Activated effector memory CD4-positive, alpha-beta T cell treated with anti-CD3 and anti-CD28 coated beads, Interleukin-2, amount 50 U/mL, for 16 hours (primary cell): Measurements from ENCODE around the gene FAM107B.

ENCODE experiments used
- DNase-seq: peaks from one replicate; pipeline ENCODE4 v3.0.0-alpha.2; 2020

FAM107B gene

DNA sequence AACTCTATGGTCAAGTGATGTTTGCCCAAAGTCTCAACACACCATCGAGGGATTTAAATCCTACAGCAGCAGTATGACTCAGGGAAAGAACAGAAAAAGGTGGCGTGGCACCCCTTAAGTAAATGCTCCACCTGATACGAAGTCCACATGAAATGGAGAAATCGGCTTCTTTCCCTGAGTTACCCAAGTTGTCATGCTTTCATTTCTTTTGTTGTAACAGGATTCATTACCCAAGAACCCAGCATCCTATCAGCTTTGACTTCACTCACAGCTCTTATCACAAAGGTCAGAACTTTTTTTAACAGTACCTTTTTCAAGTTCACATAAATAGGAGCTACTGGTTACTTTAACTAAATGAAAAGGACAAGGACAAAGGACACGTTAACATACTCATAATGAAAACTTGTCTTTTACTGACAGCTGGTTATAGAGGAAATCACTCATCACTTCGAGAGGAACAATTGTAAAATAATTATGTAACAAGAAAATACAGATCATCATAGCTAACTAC, 224.2 kb downstream of the FAM107B start:
- no peak for DNase-seq

GRCh38 chr10:14549496-14549895, 225.2 kb downstream of the FAM107B start:
- DNase-seq: no peak

DNA sequence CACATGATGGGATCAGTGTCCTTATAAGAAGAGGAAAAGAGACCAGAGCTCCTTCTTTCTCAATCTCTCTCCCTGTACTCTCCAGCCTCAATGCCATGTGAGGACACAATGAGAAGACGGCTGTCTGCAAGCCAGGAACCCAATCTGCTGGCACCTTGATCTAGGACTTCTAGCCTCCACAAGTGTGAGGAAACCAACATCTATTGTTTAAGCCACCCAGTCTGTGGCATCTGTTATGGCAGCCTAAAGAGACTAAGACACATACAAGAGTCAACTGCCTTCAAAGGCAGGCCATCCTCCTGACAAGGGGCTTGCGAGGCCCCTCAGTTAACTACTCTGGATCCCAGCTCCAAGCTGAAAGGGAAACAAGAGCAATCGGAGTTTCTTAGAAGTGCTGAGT, 225.7 kb downstream of the FAM107B start:
- no peak for DNase-seq

GRCh38 chr10:14548474-14548873, 226.2 kb downstream of the FAM107B start:
- DNase-seq: no peak

GRCh38 chr10:14547816-14548215, 226.9 kb downstream of the FAM107B start:
- DNase-seq: no peak

DNA sequence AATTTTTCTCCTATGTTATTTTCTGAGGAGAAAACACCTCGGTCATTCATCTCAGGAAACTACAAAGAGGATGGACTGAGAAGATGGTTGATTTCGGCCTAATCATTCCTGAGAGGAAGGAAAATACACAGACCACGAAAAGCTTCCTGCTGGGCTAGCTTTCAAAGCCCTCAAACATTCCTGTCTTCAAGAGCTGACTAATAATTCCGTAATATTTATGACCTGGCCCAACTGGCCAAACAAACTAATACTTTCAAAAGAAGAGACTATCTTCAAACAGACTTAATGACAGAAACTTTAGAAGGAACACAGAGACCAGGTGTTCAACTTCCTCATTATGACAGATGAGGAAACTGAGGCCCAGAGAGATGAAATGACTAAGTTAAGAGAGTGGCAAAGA, 228.9 kb downstream of the FAM107B start:
- DNase-seq: no peak

DNA sequence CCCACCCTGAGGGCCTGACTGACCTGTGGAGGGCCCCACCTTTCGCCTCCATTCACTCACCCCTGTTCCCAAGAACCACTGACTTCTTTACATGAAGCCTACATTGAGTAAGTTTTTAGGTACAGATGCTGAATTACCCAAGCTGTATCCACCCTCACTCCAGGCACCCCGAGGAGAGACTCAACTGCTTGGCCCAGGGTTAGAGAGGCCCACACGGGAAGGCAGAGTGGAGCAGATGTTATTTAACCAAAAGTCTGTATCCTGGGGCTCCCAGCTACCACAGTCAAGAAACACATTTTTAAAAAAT, 230.8 kb downstream of the FAM107B start:
- no peak for DNase-seq

DNA sequence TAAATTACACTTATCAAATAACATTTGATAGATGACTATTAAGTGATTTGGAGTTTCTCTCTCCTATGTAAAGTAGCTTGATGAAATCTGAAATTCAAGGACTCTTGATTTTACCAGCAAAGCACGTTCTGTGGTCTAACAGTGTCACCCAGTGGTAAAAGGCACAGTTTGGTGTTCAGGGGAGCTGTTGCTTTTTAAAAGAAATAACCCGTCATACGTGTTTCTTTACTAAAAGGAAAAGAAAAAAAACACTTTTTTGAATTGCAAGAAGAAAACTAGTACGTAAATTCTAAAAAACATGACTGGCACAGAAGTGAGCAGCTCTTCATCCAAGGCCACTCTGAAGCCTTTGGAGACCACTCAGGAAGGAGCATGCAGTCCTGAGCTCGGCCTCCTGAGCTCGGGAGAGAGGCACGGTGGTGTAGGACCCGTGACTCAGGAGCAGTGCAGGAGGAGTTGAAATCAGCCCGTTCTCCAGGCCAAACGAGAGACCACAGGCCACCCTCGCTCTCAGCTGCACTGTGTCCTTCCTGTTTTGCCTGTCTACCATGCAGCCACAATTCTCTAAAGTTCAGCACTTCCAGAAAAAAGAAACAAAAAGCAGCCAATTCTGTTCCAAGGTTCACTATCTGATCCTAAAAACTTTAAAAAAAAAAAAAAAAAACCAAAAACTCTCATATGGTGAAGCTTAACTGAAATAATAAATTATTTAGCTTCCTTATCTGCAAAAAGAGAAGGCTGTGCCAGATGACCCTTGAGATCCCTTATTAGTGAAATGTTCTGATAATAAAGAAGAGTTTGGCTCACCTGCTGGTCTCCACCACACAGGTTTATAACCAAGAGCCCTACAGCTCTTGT, 231.4 kb downstream of the FAM107B start:
- DNase-seq: no peak

GRCh38 chr10:14541379-14541778, 233.3 kb downstream of the FAM107B start:
- no peak for DNase-seq

DNA sequence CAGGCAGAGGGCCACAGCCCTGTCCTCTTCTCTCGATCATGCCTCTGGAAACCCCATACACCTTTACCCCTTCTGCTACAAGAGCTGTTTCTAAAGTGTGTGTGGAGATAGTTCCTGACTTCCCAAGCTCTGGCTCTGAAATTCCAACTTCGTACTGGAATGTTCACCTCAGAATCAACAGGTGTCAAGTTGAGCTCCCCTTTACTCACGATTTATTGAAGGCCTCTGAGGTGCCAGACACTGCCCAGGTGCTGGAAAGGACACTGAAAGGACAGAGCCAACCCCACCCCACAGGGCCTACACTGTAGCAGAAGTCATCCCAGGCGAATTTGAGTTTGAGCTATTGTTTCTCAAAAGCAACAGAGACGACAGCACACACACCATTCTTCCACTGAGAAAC, 234.1 kb downstream of the FAM107B start:
- no peak for DNase-seq

DNA sequence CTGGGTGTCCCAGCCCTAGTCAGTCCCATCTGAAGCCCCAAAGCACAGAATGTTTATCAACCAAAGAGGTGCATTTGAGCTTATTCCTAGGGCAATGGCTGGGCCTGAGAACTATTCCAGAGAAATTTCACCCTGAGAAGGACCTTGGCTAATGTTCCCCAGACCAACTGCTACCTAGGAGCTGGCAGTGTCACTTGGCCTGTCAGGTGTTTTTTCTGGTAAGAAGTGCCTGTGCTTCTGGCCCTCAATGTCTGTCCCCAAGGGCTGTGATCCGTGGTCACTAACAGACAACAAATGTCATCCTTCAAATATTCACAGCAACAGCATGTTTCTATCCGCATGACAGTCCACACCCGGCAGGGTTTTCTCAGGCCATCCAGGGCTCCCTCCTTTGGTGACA, 234.6 kb downstream of the FAM107B start:
- no peak for DNase-seq

GRCh38 chr10:14539176-14539575, 235.5 kb downstream of the FAM107B start:
- DNase-seq: no peak

DNA sequence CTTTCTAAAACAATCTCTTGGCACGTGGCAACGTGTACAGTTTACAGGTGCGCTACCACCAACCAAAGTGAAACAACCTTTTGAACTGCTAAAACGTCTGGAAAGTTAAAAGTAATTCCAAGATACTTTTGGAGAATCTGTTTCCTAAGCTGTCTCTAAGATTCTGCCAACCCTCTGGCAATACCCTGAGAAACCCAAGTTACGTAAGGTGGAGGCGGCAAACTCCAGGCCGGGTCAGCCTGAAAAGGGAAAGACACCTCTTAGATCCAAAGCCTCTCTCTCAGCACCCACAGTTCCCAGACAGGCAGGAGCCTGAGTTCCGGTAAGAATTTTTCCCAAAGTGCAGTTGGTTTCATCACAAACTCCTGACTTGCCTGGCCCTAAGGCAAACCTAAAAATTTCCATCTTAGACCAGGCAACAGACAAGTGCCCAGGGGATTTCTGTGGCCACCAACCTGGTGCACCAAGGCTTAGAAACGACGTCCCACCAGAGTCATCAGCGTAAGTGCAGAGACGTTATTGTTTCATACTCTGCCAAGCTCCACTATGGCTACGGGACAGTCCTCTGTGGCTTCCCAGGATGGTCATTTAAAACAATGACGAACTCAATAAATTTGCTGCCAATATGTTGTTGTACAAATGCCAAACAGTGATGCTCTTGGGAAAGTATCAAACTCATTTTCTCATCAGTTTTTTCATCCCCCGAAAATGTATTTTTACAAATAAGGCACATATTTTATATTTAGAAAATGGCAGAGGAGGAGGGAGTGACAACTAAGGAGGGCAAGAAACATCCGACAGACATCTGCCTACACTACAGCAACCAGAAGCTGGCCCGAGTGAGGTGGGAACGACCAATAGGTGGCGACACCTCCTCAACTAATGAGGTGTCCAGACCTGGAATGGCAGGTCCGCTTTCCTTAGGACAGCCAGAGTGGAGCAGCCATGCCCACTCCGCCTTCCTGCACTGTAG, 238.2 kb downstream of the FAM107B start:
- peak; percentile 83 for DNase-seq

DNA sequence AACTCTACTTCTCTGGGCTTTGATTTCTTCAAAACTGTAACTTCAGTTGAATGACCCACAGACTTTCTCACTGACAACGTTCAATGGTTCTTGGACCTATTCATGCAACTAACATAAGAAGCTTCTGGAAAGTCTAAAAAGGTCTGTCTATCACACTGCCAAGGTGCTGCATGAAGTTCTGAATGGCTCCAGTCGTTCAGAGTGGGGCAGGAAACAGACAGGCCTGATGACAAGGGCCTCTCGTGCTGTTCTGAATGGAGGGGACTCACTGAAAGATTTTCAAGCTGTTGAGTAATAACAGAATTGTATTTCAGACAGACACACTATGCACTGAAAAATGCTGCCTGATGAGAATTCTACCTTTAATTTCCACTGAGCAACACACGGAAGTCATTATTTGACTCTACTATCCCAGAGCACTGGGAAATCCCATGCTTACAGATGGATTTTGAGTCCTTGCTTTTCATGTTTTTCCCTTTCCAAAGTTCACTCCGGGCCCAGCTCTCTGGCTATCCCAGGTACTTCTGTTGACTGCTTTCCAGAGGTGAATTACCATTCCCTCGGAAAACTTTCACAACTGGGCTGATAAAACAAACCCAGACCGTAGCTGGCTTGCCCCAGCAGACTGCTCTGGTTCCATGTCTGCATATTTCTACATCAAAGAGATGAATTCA, 239.1 kb downstream of the FAM107B start:
- no peak for DNase-seq

GRCh38 chr10:14534152-14534551, 240.5 kb downstream of the FAM107B start:
- DNase-seq: no peak

DNA sequence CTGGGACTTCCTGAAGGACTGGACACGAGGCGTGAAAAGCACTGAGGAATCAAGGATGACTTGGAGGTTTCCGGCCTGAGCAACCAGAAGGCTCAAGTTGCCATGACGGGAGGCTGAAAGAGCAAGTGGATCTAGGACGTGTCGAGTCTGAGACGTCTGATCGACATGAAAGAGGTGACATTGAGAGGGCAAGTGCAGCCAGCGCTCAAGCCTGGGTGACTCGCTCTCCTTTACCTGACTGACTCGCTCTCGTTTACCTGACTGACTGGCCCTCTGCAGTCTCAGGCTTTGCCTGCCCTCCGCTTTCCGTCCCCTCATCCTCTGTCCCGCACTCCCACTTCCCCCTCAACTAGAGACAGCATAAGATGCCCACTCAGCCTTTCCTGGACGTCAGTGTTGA, 241.4 kb downstream of the FAM107B start:
- DNase-seq: no peak

DNA sequence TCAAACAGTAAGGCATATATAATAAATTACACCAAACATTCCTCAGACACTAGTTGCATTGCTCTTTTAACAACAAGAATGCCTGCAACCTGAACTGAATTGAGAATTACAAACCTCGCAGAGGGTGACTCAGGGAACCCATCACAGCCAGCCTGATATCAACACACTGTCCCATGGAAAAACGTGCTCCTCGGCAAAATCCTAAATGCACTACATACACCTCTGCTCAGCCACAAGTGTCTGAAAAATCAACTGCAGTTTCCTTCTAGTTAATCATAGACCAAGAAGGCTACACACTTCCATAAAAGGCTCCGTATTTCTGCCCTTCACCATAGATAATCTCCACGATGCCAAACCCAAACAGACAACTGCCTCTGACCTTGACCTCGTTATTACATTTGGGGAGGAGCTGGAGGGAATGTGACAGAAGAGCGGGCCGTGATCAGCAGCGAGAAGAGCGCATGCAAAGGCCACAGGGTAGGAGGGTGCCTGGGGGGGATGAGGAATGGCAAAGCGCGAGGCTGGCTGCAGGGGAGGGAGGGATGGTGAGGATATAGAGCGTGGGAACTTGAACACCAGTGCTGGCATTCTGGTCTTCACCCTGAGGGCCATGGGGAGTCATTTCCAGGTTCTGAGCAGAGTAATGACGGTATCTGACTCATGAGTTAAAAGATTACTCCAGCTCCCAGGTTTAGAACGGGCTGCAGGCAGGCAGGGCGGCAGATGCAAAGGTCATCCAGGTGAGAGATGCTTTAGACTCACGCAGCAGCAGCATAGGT, 242.0 kb downstream of the FAM107B start:
- DNase-seq: no peak

DNA sequence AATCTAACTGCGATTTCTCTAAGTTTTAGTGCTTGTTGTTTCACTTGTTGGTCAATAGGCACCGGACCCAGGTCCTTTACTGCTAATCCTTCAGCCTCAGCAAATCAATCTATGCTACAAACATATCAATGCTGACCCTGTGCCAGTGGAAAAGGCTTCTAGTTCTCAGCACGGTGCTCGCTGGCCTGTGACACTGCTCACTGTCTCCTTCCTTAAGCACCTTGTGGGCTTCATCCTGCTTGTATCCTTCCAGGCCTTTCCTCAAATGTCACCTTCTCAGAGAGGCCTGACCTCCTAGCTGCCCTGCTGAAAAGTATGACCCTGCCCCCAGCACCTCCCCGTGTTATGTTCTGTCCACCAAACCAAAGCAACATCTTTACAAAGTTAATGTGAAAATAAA, 242.7 kb downstream of the FAM107B start:
- DNase-seq: no peak

DNA sequence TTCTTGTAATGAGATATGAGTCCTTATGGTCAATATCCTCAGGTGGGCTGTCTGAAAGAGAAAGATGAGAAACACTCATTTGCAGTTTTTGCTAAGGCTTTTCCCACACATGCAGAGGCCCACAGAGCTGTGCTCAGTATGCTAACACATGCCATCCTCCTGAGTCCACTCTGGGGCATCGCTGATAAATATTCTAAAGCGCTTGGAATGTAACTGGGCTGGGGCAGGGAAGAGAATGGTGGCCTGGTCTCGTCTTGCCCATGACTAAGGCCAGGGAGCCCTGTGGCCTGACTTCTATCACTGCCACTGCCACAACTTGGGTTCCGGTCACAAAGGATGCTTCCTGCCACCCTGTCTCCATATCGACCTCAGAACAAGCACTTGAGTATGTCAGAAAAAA, 244.2 kb downstream of the FAM107B start:
- DNase-seq: no peak

DNA sequence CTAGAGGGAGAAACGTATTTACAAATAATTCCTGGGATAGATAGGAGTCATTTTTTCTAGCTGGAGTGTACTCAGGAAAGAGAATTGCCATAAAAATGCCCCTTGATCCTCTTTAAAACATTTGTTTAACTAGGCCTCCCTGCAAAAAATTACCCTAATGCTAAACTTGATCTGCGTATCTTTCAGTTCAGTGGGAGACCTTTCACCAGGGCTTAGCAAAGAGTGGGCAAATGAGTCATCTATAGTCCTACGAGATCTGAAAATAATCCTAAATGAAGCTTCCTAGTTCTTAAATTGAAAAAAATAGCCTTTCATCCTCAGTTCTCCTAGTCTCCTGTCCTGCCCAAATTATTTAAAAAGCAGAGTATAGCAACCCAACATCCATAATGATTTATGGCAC, 245.3 kb downstream of the FAM107B start:
- DNase-seq: no peak

- DNase-seq: no peak
Measured at GRCh38 chr10:14528450-14528849, 246.2 kb downstream of the FAM107B start.

- DNase-seq: no peak
Measured at GRCh38 chr10:14527915-14528314, 246.8 kb downstream of the FAM107B start.
